C4-2B (cell line): ENCODE data around the gene TRIAP1.

Source experiments
- CTCF ChIP-seq: fragments of 450-650 bp; conservative IDR thresholded peaks from 2 replicates; pipeline ENCODE4 v1.5.1; 2017; ENCODE audit warnings: mild to moderate bottlenecking
- ZFX ChIP-seq: fragments of 450-650 bp; IDR thresholded peaks from 2 replicates; pipeline ENCODE4 v1.6.1; 2017

GRCh38 chr12:120466560-120467315, 20.6 kb upstream of the TRIAP1 start:
- peak; percentile 70 for TF ChIP-seq CTCF
- no peak for TF ChIP-seq ZFX
